HEK293 (cell line): ENCODE measurements around the gene SPINT2.
A peak's percentile ranks its signal among the peaks of the same experiment; 100 is the strongest.

Experiments
- HIC1 ChIP-seq: fragments of 450-650 bp; formaldehyde crosslinking; IDR thresholded peaks from 2 replicates; pipeline ENCODE4 v1.5.1; 2016; ENCODE audit warnings: missing biosample characterization, missing genetic modification characterization
- MYNN ChIP-seq: fragments of 450-650 bp; formaldehyde crosslinking; IDR thresholded peaks from 2 replicates; pipeline ENCODE4 v1.5.1; 2016; ENCODE audit warnings: missing biosample characterization, missing genetic modification characterization, borderline replicate concordance
- PRDM6 ChIP-seq: fragments of 450-650 bp; formaldehyde crosslinking; IDR thresholded peaks from 2 replicates; pipeline ENCODE4 v1.5.1; 2017; ENCODE audit warnings: missing biosample characterization, missing genetic modification characterization
- REPIN1 ChIP-seq: fragments of 450-650 bp; formaldehyde crosslinking; IDR thresholded peaks from 2 replicates; pipeline ENCODE4 v1.5.1; 2017; ENCODE audit warnings: missing biosample characterization, missing genetic modification characterization, low read depth
- SALL2 ChIP-seq: fragments of 450-650 bp; formaldehyde crosslinking; IDR thresholded peaks from 2 replicates; pipeline ENCODE4 v1.5.0; 2017; ENCODE audit warnings: missing biosample characterization, mild to moderate bottlenecking, missing genetic modification characterization, borderline replicate concordance
- YY2 ChIP-seq: fragments of 450-650 bp; formaldehyde crosslinking; IDR thresholded peaks from 2 replicates; pipeline ENCODE4 v1.5.1; 2016; ENCODE audit warnings: missing biosample characterization, missing genetic modification characterization
- ZBTB17 ChIP-seq: fragments of 450-650 bp; formaldehyde crosslinking; IDR thresholded peaks from 2 replicates; pipeline ENCODE4 v1.5.1; 2016; ENCODE audit warnings: missing biosample characterization, missing genetic modification characterization
- ZBTB26 ChIP-seq: fragments of 450-650 bp; formaldehyde crosslinking; optimal IDR thresholded peaks from 2 replicates; pipeline ENCODE3; 2016; ENCODE audit warnings: missing biosample characterization, mild to moderate bottlenecking, missing genetic modification characterization
- ZEB2 ChIP-seq: fragments of 450-650 bp; formaldehyde crosslinking; IDR thresholded peaks from 2 replicates; pipeline ENCODE4 v1.5.1; 2016; ENCODE audit warnings: missing biosample characterization, missing genetic modification characterization
- ZIC2 ChIP-seq: fragments of 450-650 bp; formaldehyde crosslinking; IDR thresholded peaks from 2 replicates; pipeline ENCODE4 v1.5.1; 2016; ENCODE audit warnings: missing biosample characterization, missing genetic modification characterization
- ZNF121 ChIP-seq: fragments of 450-650 bp; formaldehyde crosslinking; IDR thresholded peaks from 2 replicates; pipeline ENCODE4 v1.5.1; 2016; ENCODE audit warnings: missing biosample characterization, missing genetic modification characterization
- ZNF132 ChIP-seq: fragments of 450-650 bp; formaldehyde crosslinking; IDR thresholded peaks from 2 replicates; pipeline ENCODE4 v1.5.1; 2017; ENCODE audit warnings: missing biosample characterization, missing genetic modification characterization, borderline replicate concordance
- ZNF211 ChIP-seq: fragments of 450-650 bp; formaldehyde crosslinking; IDR thresholded peaks from 2 replicates; pipeline ENCODE4 v1.5.1; 2016; ENCODE audit warnings: low read depth, missing biosample characterization, missing genetic modification characterization
- ZNF23 ChIP-seq: fragments of 450-650 bp; formaldehyde crosslinking; IDR thresholded peaks from 2 replicates; pipeline ENCODE4 v1.5.1; 2016; ENCODE audit warnings: missing biosample characterization, missing genetic modification characterization, borderline replicate concordance
- ZNF248 ChIP-seq: fragments of 450-650 bp; formaldehyde crosslinking; IDR thresholded peaks from 2 replicates; pipeline ENCODE4 v1.5.1; 2017; ENCODE audit warnings: missing biosample characterization, missing genetic modification characterization
- ZNF274 ChIP-seq, 2 experiments: fragments of 200-500 bp in 1 of 2; fragments of 450-650 bp in 1 of 2; sonication (Bioruptor generic) in 1 of 2; formaldehyde crosslinking in 1 of 2; IDR thresholded peaks; 2 replicates each; pipeline versions ENCODE4 v1.5.1 to v1.6.1; 2014 to 2016; ENCODE audit warnings: borderline replicate concordance in 1 of 2, inconsistent platforms in 1 of 2, low read length in 1 of 2, missing biosample characterization in 1 of 2, missing genetic modification characterization in 1 of 2
- ZNF280D ChIP-seq: fragments of 450-650 bp; formaldehyde crosslinking; IDR thresholded peaks from 2 replicates; pipeline ENCODE4 v1.5.1; 2016; ENCODE audit warnings: missing biosample characterization, missing genetic modification characterization
- ZNF311 ChIP-seq: fragments of 450-650 bp; formaldehyde crosslinking; IDR thresholded peaks from 2 replicates; pipeline ENCODE4 v1.5.1; 2017; ENCODE audit warnings: missing biosample characterization, missing genetic modification characterization, borderline replicate concordance
- ZNF423 ChIP-seq: fragments of 450-650 bp; formaldehyde crosslinking; IDR thresholded peaks from 2 replicates; pipeline ENCODE4 v1.5.1; 2016; ENCODE audit warnings: missing biosample characterization, missing genetic modification characterization
- ZNF449 ChIP-seq: fragments of 450-650 bp; formaldehyde crosslinking; IDR thresholded peaks from 2 replicates; pipeline ENCODE4 v1.5.1; 2017; ENCODE audit warnings: missing biosample characterization, mild to moderate bottlenecking, missing genetic modification characterization, moderate library complexity
- ZNF529 ChIP-seq: fragments of 450-650 bp; formaldehyde crosslinking; IDR thresholded peaks from 2 replicates; pipeline ENCODE4 v1.5.1; 2017; ENCODE audit warnings: missing genetic modification characterization, missing biosample characterization; ENCODE audit not compliant: insufficient replicate concordance
- ZNF544 ChIP-seq: fragments of 450-650 bp; formaldehyde crosslinking; IDR thresholded peaks from 2 replicates; pipeline ENCODE4 v1.5.0; 2017; ENCODE audit warnings: missing biosample characterization, missing genetic modification characterization
- ZNF548 ChIP-seq: fragments of 450-650 bp; formaldehyde crosslinking; IDR thresholded peaks from 2 replicates; pipeline ENCODE4 v1.5.1; 2016; ENCODE audit warnings: missing biosample characterization, missing genetic modification characterization
- ZNF571 ChIP-seq: fragments of 450-650 bp; formaldehyde crosslinking; IDR thresholded peaks from 2 replicates; pipeline ENCODE4 v1.5.0; 2017; ENCODE audit warnings: missing biosample characterization, missing genetic modification characterization
- ZNF580 ChIP-seq: fragments of 450-650 bp; formaldehyde crosslinking; IDR thresholded peaks from 2 replicates; pipeline ENCODE4 v1.5.1; 2016; ENCODE audit warnings: missing biosample characterization, missing genetic modification characterization
- ZNF664 ChIP-seq: fragments of 450-650 bp; formaldehyde crosslinking; IDR thresholded peaks from 2 replicates; pipeline ENCODE4 v1.5.1; 2016; ENCODE audit warnings: missing biosample characterization, missing genetic modification characterization
- ZNF701 ChIP-seq: fragments of 450-650 bp; formaldehyde crosslinking; IDR thresholded peaks from 2 replicates; pipeline ENCODE4 v1.5.1; 2016; ENCODE audit warnings: missing biosample characterization, missing genetic modification characterization
- ZSCAN23 ChIP-seq: fragments of 450-650 bp; formaldehyde crosslinking; IDR thresholded peaks from 2 replicates; pipeline ENCODE4 v1.5.1; 2016; ENCODE audit warnings: missing biosample characterization, missing genetic modification characterization

SPINT2 gene

GRCh38 chr19:38315657-38316476 is 51.5 kb downstream of the SPINT2 start, which contains the start of gene YIF1B (continued):
- TF ChIP-seq ZNF548 (tag by site-specific recombination) (no peak), ZIC2 (no peak), ZBTB26 (peak; percentile 80), ZSCAN23 (tag by site-specific recombination) (0 out of 2 replicates have a peak, but pooled peaks have one; percentile 38), ZNF571 (tag by site-specific recombination) (no peak), ZNF211 (no peak), ZNF423 (tag by site-specific recombination) (0 out of 2 replicates have a peak, but pooled peaks have one; percentile 32), ZNF544 (tag by site-specific recombination) (no peak), ZBTB17 (tag by site-specific recombination) (peak; percentile 96), REPIN1 (no peak; the same call in 1 of the 2 replicates), ZNF311 (tag by site-specific recombination) (no peak), ZNF449 (tag by site-specific recombination) (peak; percentile 41; the same call in 1 of the 2 replicates), PRDM6 (tag by site-specific recombination) (no peak), ZNF23 (no peak), ZNF580 (tag by site-specific recombination) (peak; percentile 88), ZNF132 (no peak), MYNN (tag by site-specific recombination) (no peak), YY2 (tag by site-specific recombination) (no peak), ZNF529 (tag by site-specific recombination) (no peak), ZNF664 (tag by site-specific recombination) (no peak; the same call in 1 of the 2 replicates), ZNF248 (tag by site-specific recombination) (no peak), ZNF274 (IDR thresholded peaks at IDR 0.05; ENCODE audit: low read length) (no peak), ZNF274 (tag by site-specific recombination; IDR thresholded peaks at IDR 0.05; ENCODE audit: borderline replicate concordance) (no peak), HIC1 (tag by site-specific recombination) (peak; percentile 85), SALL2 (no peak), ZNF121 (tag by site-specific recombination) (no peak), ZNF701 (tag by site-specific recombination) (no peak), ZEB2 (peak; percentile 59), ZNF280D (peak; percentile 72; the same call in 1 of the 2 replicates)
